Measurements from ENCODE around the gene ENTREP3. TPM values are rescaled to one million over a fixed set of nuclear protein-coding genes. Genes with fewer than 3 reads are reported as not detected.

The ENTREP3 gene
- total RNA-seq, 2 donors from 2014 or later, result 49.5 to 65.9 TPM

DNA sequence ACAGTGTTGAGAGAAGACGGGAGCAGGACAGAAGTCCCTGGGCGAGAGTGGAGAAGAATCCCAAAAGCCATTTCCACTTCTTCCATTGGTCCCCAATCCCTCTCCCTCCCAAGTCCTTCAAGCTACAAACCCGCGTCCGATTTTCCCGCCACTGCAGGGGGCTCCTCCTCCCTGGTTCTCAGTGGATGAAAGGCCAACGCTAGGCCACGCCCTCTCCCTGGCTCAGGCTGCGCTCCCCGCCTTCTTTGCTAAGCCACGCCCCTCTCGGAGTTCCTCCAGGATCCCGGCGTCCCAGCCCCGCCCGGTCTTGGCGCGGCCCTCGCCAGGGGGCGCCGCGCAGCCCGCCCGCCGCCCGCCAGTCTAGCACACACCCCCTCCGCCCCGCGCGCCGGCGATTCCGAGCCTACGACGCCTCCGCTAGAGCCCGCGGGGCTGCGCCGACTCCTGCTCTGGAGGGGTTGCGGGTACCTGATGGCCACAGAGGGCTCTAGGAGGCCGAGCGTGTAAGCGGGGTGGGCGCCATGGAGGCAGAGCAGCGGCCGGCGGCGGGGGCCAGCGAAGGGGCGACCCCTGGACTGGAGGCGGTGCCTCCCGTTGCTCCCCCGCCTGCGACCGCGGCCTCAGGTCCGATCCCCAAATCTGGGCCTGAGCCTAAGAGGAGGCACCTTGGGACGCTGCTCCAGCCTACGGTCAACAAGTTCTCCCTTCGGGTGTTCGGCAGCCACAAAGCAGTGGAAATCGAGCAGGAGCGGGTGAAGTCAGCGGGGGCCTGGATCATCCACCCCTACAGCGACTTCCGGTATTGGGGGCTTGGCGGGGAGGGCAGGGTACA lies 22.0 kb upstream of the ENTREP3 start, which contains the start of gene HCN3:
HCN3 (plus strand) TSS at position 394 of the 832 bp plus-strand sequence; CDS start at position 522, 128 bp downstream.
- H3K36me3 Mint-ChIP-seq (ENCODE audit: low read depth), result peaks cover 11% of the 10 kb centered on the region
- TF ChIP-seq, protein P1, sequence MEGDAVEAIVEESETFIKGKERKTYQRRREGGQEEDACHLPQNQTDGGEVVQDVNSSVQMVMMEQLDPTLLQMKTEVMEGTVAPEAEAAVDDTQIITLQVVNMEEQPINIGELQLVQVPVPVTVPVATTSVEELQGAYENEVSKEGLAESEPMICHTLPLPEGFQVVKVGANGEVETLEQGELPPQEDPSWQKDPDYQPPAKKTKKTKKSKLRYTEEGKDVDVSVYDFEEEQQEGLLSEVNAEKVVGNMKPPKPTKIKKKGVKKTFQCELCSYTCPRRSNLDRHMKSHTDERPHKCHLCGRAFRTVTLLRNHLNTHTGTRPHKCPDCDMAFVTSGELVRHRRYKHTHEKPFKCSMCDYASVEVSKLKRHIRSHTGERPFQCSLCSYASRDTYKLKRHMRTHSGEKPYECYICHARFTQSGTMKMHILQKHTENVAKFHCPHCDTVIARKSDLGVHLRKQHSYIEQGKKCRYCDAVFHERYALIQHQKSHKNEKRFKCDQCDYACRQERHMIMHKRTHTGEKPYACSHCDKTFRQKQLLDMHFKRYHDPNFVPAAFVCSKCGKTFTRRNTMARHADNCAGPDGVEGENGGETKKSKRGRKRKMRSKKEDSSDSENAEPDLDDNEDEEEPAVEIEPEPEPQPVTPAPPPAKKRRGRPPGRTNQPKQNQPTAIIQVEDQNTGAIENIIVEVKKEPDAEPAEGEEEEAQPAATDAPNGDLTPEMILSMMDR (conservative IDR thresholded peaks at IDR 0.05), result peak; percentile 80
- H3K9ac ChIP-seq (ENCODE audit: extremely low read depth, low read length, poor library complexity, severe bottlenecking), result peak within 1 kb of the TSS; percentile 6
- peaks cover 23% of the 10 kb centered on the region for H3K4me1 Mint-ChIP-seq
- whole genome bisulfite sequencing, 2 experiments (ENCODE audit: insufficient coverage in 1 of 2, insufficient read length in 1 of 2), result 1 to 5% methylated on average over 15 to 68 of the region's 68 CpGs
- DNase-seq, result peak; percentile 100
- no peak within 1 kb of the TSS for H3K27ac ChIP-seq (ENCODE audit: low read depth, low read length)
- H3K27ac Mint-ChIP-seq, result no peak within 1 kb of the TSS
- H3K9me3 ChIP-seq (ENCODE audit: control insufficient read depth, low read length), result no peaks in the 10 kb centered on the region
- H3K4me1 ChIP-seq (ENCODE audit: control insufficient read depth, insufficient read depth, low read length), result peaks cover 6% of the 10 kb centered on the region
- no peaks in the 10 kb centered on the region for H3K27me3 ChIP-seq (ENCODE audit: control insufficient read depth, insufficient read depth, low read length, poor library complexity, severe bottlenecking)
- H3K4me3 ChIP-seq (ENCODE audit: low read length), result peak within 1 kb of the TSS; percentile 85
- H3K4me3 Mint-ChIP-seq, result peak within 1 kb of the TSS; percentile 63
- H3K9me3 Mint-ChIP-seq, result no peaks in the 10 kb centered on the region
- no peaks in the 10 kb centered on the region for H3K36me3 ChIP-seq (ENCODE audit: control insufficient read depth, insufficient read depth, low read length)
- H3K27me3 Mint-ChIP-seq (ENCODE audit: insufficient read depth), result peaks cover 4% of the 10 kb centered on the region

DNA sequence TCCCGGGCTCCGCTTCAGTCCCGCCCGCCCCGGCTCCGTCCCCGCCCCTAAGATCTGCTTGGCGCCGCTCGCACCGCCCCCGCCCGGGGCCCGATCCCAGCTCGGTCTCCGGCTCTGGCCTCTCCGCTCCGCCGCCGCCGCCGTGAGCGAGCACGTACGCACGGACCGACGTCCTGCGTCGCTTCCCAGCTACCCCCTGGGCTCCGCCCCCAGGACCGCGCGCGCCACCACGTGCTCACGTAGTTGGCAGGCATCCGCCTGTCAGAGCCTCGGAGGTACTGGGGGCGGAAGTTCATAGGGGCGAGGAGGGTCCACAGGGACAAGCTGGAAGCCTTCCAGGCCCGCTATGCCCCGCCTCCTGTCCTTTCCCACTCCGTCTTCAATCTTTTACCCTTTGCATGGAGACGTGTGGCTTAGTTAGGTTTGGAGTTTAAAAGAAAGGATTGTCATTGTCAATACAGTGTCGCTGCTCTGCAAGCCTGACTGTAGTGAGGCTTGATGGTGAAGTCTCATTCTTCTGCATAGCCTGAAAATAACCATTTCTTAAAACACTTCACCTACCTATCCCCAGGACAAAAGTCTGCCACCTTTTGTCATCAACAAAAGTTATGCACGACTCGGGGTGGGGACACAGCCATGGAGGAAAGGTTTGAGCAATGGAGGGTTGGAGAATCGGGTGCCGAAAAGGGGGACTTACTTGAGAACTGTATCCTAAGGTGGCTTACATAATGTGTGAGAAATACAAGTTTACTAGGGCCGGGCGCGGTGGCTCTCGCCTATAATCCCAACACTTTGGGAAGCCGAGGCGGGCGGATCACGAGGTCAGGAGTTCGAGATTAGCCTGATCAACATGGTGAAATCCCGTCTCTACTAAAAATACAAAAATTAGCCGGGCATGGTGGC lies 18.3 kb upstream of the ENTREP3 start, which contains the start of gene CLK2:
CLK2 (minus strand) TSS at position 162 of the 903 bp plus-strand sequence. CDS start 2,527 bp downstream, outside the sequence.
- TF ChIP-seq, protein P1 (conservative IDR thresholded peaks at IDR 0.05), result no peak
- Mint-ChIP-seq H3K27me3 (ENCODE audit: insufficient read depth) (peaks cover 4% of the 10 kb centered on the region), H3K4me3 (peak within 1 kb of the TSS; percentile 87), H3K27ac (peak within 1 kb of the TSS; percentile 85), H3K36me3 (ENCODE audit: low read depth) (peaks cover 36% of the 10 kb centered on the region), H3K4me1 (peaks cover 16% of the 10 kb centered on the region), H3K9me3 (no peaks in the 10 kb centered on the region)
- Histone ChIP-seq H3K27me3 (ENCODE audit: control insufficient read depth, insufficient read depth, low read length, poor library complexity, severe bottlenecking) (no peaks in the 10 kb centered on the region), H3K27ac (ENCODE audit: low read depth, low read length) (peak within 1 kb of the TSS; percentile 80), H3K9me3 (ENCODE audit: control insufficient read depth, low read length) (no peaks in the 10 kb centered on the region), H3K36me3 (ENCODE audit: control insufficient read depth, insufficient read depth, low read length) (peaks cover 30% of the 10 kb centered on the region), H3K4me3 (ENCODE audit: low read length) (peak within 1 kb of the TSS; percentile 91), H3K4me1 (ENCODE audit: control insufficient read depth, insufficient read depth, low read length) (peaks cover 3% of the 10 kb centered on the region), H3K9ac (ENCODE audit: extremely low read depth, low read length, poor library complexity, severe bottlenecking) (peak within 1 kb of the TSS; percentile 41)
- peak; percentile 99 for DNase-seq
- 20 to 92% methylated on average over 7 to 61 of the region's 61 CpGs for WGBS, 2 experiments (ENCODE audit: insufficient coverage in 1 of 2, insufficient read length in 1 of 2)

All from endodermal cell (in vitro differentiated cells).